Measurements from ENCODE around the gene FUOM. TPM values are rescaled to one million over a fixed set of nuclear protein-coding genes. Genes with fewer than 3 reads are reported as not detected.

FUOM gene
- total and polyA plus RNA-seq, 2 of the 4 experiments (the other 2 are of a cell fraction), result 26.3 to 52.8 TPM

GRCh38 chr10:133400624-133401424, 43.0 kb upstream of the FUOM start:
- no peak for TF ChIP-seq RFX5 (IDR thresholded peaks at IDR 0.05; ENCODE audit: low read depth, low read length)
- no peak for TF ChIP-seq RCOR1 (IDR thresholded peaks at IDR 0.05; ENCODE audit: insufficient replicate concordance, low read length)
- no peak for TF ChIP-seq BHLHE40 (IDR thresholded peaks at IDR 0.05; ENCODE audit: low read depth, low read length)
- TF ChIP-seq MAFK (IDR thresholded peaks at IDR 0.05; ENCODE audit: low read depth, low read length), result no peak
- TF ChIP-seq MAZ (IDR thresholded peaks at IDR 0.05; ENCODE audit: borderline replicate concordance, low read depth, low read length), result no peak
- TF ChIP-seq CHD1 (IDR thresholded peaks at IDR 0.05; ENCODE audit: low read depth, low read length), result no peak
- TF ChIP-seq CTCF (conservative IDR thresholded peaks at IDR 0.05; ENCODE audit: low read depth, low read length), result no peak
- no peak for TF ChIP-seq MXI1 (IDR thresholded peaks at IDR 0.05; ENCODE audit: borderline replicate concordance, low read depth, low read length)
- no peak for TF ChIP-seq NFE2L2 (IDR thresholded peaks at IDR 0.05; ENCODE audit: low read depth, low read length)
- Histone ChIP-seq H4K8ac (ENCODE audit: low read depth in 2 of 2, low read length in 2 of 2) (no peak overlapping the region), H2BK5ac (ENCODE audit: low read depth, low read length, poor library complexity, severe bottlenecking) (no peak overlapping the region), H3K18ac (ENCODE audit: low read depth, low read length) (no peak overlapping the region), H4K5ac (ENCODE audit: low read depth, low read length) (no peak overlapping the region), H2AK5ac (ENCODE audit: low read depth, low read length) (no peak overlapping the region), H2BK15ac (ENCODE audit: low read depth, low read length) (no peak overlapping the region), H3K9ac (ENCODE audit: low read depth, low read length) (no peak overlapping the region), H3K27me3 (ENCODE audit: control insufficient read depth, insufficient read depth, low read length) (no peaks in the 10 kb centered on the region), H2BK120ac (ENCODE audit: low read depth, low read length) (no peak overlapping the region), H3K36me3 (ENCODE audit: control insufficient read depth, insufficient read depth, low read length) (peaks cover 55% of the 10 kb centered on the region), H3K9me3 (ENCODE audit: control insufficient read depth, insufficient read depth, low read length) (no peaks in the 10 kb centered on the region), H3K79me1 (ENCODE audit: low read depth in 1 of 2, low read length in 2 of 2) (peaks cover 28 to 56% of the 10 kb centered on the region in 2 experiments), H2AFZ (replicated peaks; ENCODE audit: low read length, poor library complexity) (no peak overlapping the region), H3K23ac (ENCODE audit: low read depth, low read length) (no peak overlapping the region), H3K4me3 (ENCODE audit: insufficient read depth, low read depth, low read length) (no peak overlapping the region), H4K91ac (ENCODE audit: insufficient read depth, low read depth, low read length) (no peak overlapping the region), H3K4me2 (ENCODE audit: low read depth, low read length) (no peak overlapping the region), H3K14ac (replicated peaks; ENCODE audit: low read depth, low read length) (no peak overlapping the region), H4K20me1 (ENCODE audit: insufficient read depth, low read length) (peaks cover 5% of the 10 kb centered on the region; the same call in 1 of the 2 replicates), H2AK9ac (replicated peaks; ENCODE audit: low read depth, low read length, poor library complexity) (no peak overlapping the region), H3K9me1 (ENCODE audit: insufficient read depth, low read length) (peaks cover 9% of the 10 kb centered on the region; the same call in 1 of the 2 replicates), H2BK20ac (ENCODE audit: low read depth, low read length) (no peak overlapping the region), H3K27ac (ENCODE audit: insufficient read depth, low read length) (no peak overlapping the region), H3K56ac (ENCODE audit: extremely low read depth, insufficient read depth, low read length) (no peak overlapping the region), H3K4ac (ENCODE audit: low read depth, low read length) (no peak overlapping the region), H3K4me1 (ENCODE audit: control insufficient read depth, insufficient read depth, low read length) (peaks cover 2% of the 10 kb centered on the region; the same call in 1 of the 2 replicates)
- no TSS peak for BruUV-seq (replicated peaks)
- no peak for ATAC-seq (ENCODE audit: low read depth)
- POLR2A ChIA-PET (ENCODE audit: unreplicated experiment), result no interaction called here
- dilution Hi-C loops (cut with HindIII; ENCODE audit: low sequenced_read_pairs, unreplicated experiment), result no loop called here
- CTCF ChIA-PET, result no interaction called here
- in situ Hi-C loops (cut with MboI; ENCODE audit: low sequenced_read_pairs), result no loop called here
- no peak for DNase-seq
- WGBS, 2 experiments (ENCODE audit: extremely low coverage in 2 of 2, insufficient read length in 1 of 2), result 100% methylated on average over 3 of the region's 10 CpGs; no CpG with 5 or more reads in 1 of the 2 experiments
- intact Hi-C loops (cut with micrococcal nuclease), result no loop called here
